Measurements from ENCODE around the gene FGF18.

GRCh38 chr5:171397190-171397589 lies 22.3 kb upstream of the FGF18 start:
- TF ChIP-seq CTCF (IDR thresholded peaks at IDR 0.05; ENCODE audit: extremely low read depth in 1 of 2, insufficient read depth in 1 of 2, low read depth in 1 of 2, low read length in 2 of 2) (no peak), EZH2 (IDR thresholded peaks at IDR 0.05; ENCODE audit: borderline replicate concordance, low read depth, low read length, severe bottlenecking) (no peak), POLR2AphosphoS5 (IDR thresholded peaks at IDR 0.05; ENCODE audit: insufficient read depth, low read depth, low read length) (no peak), POLR2A (IDR thresholded peaks at IDR 0.05; ENCODE audit: low read depth, low read length) (no peak), FOS (IDR thresholded peaks at IDR 0.05; ENCODE audit: borderline replicate concordance, insufficient read depth, low read length) (no peak), MAX (IDR thresholded peaks at IDR 0.05; ENCODE audit: insufficient read depth, insufficient read length) (no peak), MYC (IDR thresholded peaks at IDR 0.05; ENCODE audit: low read depth, low read length) (no peak), JUN (IDR thresholded peaks at IDR 0.05; ENCODE audit: borderline replicate concordance, insufficient read depth, insufficient read length, low read depth) (no peak)

All from endothelial cell of umbilical vein (primary cell).